Sigmoid colon (tissue), 4 donors: ENCODE measurements around the gene COLEC12.

Experiments used
- EP300 ChIP-seq, 4 donors: sonication (generic); formaldehyde crosslinking; IDR thresholded peaks; one replicate each; pipeline ENCODE4 v1.6.1; 2017; ENCODE audit warnings: antibody characterized with exemption in 4 of 4
- TF ChIP-seq, protein P1 (sequence below), 4 experiments: fragments of 450-650 bp in 3 of 4; fragments of 200-600 bp in 1 of 4; IDR thresholded peaks; one replicate each; pipeline ENCODE4 v1.5.1; 2016 to 2019; ENCODE audit warnings: antibody characterized with exemption in 4 of 4, mild to moderate bottlenecking in 3 of 4, moderate library complexity in 2 of 4

DNA sequence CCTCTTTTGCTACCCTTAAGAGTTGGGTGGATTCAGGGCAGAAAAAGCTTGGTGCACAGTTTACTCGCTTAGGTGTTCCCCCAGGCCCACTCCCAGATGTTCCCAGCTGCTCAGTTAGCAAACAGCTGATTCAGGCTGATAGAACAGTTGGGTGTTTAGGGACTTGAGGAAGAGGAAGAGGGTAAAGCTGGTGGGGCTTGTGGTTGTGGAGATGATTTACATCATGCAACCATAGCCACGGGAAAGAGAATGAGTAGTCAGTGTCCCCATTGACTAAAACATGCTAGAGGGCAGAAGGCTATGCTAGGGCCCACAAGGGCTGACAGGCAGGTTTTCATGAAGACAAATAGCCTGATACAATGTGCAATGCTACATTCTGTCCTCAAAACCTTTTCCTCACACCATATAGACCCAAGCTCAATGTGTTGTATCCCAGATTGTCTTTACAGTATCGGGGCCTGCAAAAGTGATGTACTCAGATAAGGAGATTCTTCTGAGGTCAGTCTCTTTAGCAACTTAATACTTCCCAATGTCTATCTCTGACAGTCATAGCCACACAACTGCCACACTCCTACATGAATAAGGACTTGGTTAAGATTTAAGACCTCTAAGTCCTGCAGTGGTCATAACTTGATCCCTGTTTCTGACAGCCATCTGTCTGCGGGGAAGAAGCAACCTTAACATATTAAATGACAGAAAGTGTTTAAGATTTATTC, 15.6 kb downstream of the COLEC12 start:
- TF ChIP-seq EP300 (IDR thresholded peaks at IDR 0.05): no peak
- TF ChIP-seq, protein P1, sequence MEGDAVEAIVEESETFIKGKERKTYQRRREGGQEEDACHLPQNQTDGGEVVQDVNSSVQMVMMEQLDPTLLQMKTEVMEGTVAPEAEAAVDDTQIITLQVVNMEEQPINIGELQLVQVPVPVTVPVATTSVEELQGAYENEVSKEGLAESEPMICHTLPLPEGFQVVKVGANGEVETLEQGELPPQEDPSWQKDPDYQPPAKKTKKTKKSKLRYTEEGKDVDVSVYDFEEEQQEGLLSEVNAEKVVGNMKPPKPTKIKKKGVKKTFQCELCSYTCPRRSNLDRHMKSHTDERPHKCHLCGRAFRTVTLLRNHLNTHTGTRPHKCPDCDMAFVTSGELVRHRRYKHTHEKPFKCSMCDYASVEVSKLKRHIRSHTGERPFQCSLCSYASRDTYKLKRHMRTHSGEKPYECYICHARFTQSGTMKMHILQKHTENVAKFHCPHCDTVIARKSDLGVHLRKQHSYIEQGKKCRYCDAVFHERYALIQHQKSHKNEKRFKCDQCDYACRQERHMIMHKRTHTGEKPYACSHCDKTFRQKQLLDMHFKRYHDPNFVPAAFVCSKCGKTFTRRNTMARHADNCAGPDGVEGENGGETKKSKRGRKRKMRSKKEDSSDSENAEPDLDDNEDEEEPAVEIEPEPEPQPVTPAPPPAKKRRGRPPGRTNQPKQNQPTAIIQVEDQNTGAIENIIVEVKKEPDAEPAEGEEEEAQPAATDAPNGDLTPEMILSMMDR (IDR thresholded peaks at IDR 0.05): no peak
